H1 (cell line): ENCODE data around the gene LY6G5C. TPM values are rescaled to one million over a fixed set of nuclear protein-coding genes. Genes with fewer than 3 reads are reported as not detected.

Experiments used
- CTCF ChIA-PET: fragments of 300-600 bp; sonication (Branson Sonifier 250); formaldehyde crosslinking; loops from one replicate; lab custom pipeline; 2021; ENCODE audit not compliant: partially characterized antibody; lab: Charles Lee
- POLR2A ChIA-PET: fragments of 300-600 bp; sonication (Branson Sonifier 250); formaldehyde crosslinking; loops from one replicate; lab custom pipeline; 2021; ENCODE audit warnings: inconsistent platforms; ENCODE audit not compliant: partially characterized antibody; lab: Charles Lee
- DNase-seq, 2 experiments: peaks; one replicate each; pipeline versions ENCODE4 v3.0.0 to v3.0.0-alpha.2; 2010 to 2022; ENCODE audit warnings: low spot score in 2 of 2, low read depth in 1 of 2, mixed read lengths in 1 of 2
- FAIRE-seq: peaks from 2 replicates; lab custom pipeline; 2011; peaks lifted over from hg19 to GRCh38; lab: Jason Lieb, UNC
- H2AFZ ChIP-seq: 2 replicates; pipeline ENCODE4 v1.8.1; 2012; ENCODE audit warnings: low read length, inconsistent platforms
- H2AK5ac ChIP-seq: 2 replicates; pipeline ENCODE4 v1.6.1; 2013; ENCODE audit warnings: low read depth, low read length
- H2BK120ac ChIP-seq: replicated peaks from 2 replicates; pipeline ENCODE3; 2013; ENCODE audit warnings: low read depth, low read length, inconsistent platforms
- H2BK12ac ChIP-seq: 2 replicates; pipeline ENCODE4 v1.6.1; 2013; ENCODE audit warnings: low read depth, low read length
- H2BK15ac ChIP-seq: 2 replicates; pipeline ENCODE4 v1.6.1; 2013; ENCODE audit warnings: low read length
- H2BK20ac ChIP-seq: 2 replicates; pipeline ENCODE4 v1.6.1; 2013; ENCODE audit warnings: low read length
- H2BK5ac ChIP-seq: 2 replicates; pipeline ENCODE4 v1.6.1; 2013; ENCODE audit warnings: low read depth, low read length
- H3K14ac ChIP-seq: 2 replicates; pipeline ENCODE4 v1.6.1; 2013; ENCODE audit warnings: inconsistent platforms; ENCODE audit not compliant: insufficient read length
- H3K18ac ChIP-seq: 2 replicates; pipeline ENCODE4 v1.6.1; 2013; ENCODE audit warnings: low read length; ENCODE audit errors: extremely low read depth
- H3K23ac ChIP-seq: 2 replicates; pipeline ENCODE4 v1.6.1; 2013; ENCODE audit warnings: inconsistent platforms; ENCODE audit not compliant: insufficient read length
- H3K23me2 ChIP-seq: 2 replicates; pipeline ENCODE4 v1.6.1; 2013; ENCODE audit warnings: low read depth, low read length
- H3K27ac ChIP-seq: 2 replicates; pipeline ENCODE4 v1.6.1; 2011; ENCODE audit warnings: low read depth, low read length, inconsistent platforms
- H3K27me3 ChIP-seq, 4 experiments: replicated peaks in 1 of 4; 1 replicate in 1 of 4; 2 replicates in 3 of 4; pipeline versions ENCODE4 v1.6.1 to v1.8.1; 2011 to 2013; ENCODE audit warnings: low read length in 3 of 4, mild to moderate bottlenecking in 3 of 4, inconsistent platforms in 2 of 4, mixed read lengths in 2 of 4, moderate library complexity in 1 of 4; ENCODE audit not compliant: control insufficient read depth in 3 of 4, insufficient read depth in 3 of 4; ENCODE audit errors: extremely low read depth in 1 of 4
- H3K36me3 ChIP-seq, 4 experiments: 2 replicates each; pipeline versions ENCODE4 v1.6.1 to v1.8.1; 2011 to 2013; ENCODE audit warnings: mild to moderate bottlenecking in 4 of 4, low read length in 3 of 4, moderate library complexity in 2 of 4, control low read depth in 1 of 4, inconsistent platforms in 1 of 4; ENCODE audit not compliant: insufficient read depth in 4 of 4, control insufficient read depth in 2 of 4
- H3K4ac ChIP-seq: replicated peaks from 2 replicates; pipeline ENCODE3; 2013; ENCODE audit warnings: low read length, low read depth, mixed read lengths, inconsistent platforms; ENCODE audit not compliant: insufficient read length
- H3K4me1 ChIP-seq, 4 experiments: replicated peaks in 1 of 4; 1 replicate in 1 of 4; 2 replicates in 3 of 4; pipeline versions ENCODE4 v1.6.1 to v1.8.1; 2011 to 2013; ENCODE audit warnings: low read length in 3 of 4, inconsistent platforms in 2 of 4, mixed read lengths in 1 of 4; ENCODE audit not compliant: insufficient read depth in 4 of 4, control insufficient read depth in 3 of 4
- H3K4me2 ChIP-seq, 2 experiments: 2 replicates each; pipeline versions ENCODE4 v1.6.1 to v1.8.1; 2011 to 2013; ENCODE audit warnings: low read depth in 2 of 2, low read length in 2 of 2, control low read depth in 1 of 2, inconsistent platforms in 1 of 2, mild to moderate bottlenecking in 1 of 2; ENCODE audit not compliant: insufficient read depth in 1 of 2
- H3K4me3 ChIP-seq, 4 experiments: fragments of 200-600, 300-600 bp in 1 of 4; sonication (generic), shearing (Covaris generic), sonication (Bioruptor Twin) in 1 of 4; 2 replicates each; pipeline versions ENCODE4 v1.5.1 to v1.8.1; 2011 to 2016; ENCODE audit warnings: low read length in 4 of 4, low read depth in 3 of 4, control low read depth in 2 of 4, inconsistent platforms in 2 of 4, mild to moderate bottlenecking in 2 of 4, mixed read lengths in 1 of 4, moderate library complexity in 1 of 4; ENCODE audit not compliant: insufficient read depth in 2 of 4; ENCODE audit errors: extremely low read depth in 1 of 4
- H3K56ac ChIP-seq: replicated peaks from 2 replicates; pipeline ENCODE3; 2013; ENCODE audit warnings: low read depth, mild to moderate bottlenecking, mixed read lengths, low read length, inconsistent platforms; ENCODE audit not compliant: insufficient read length
- H3K79me1 ChIP-seq: 2 replicates; pipeline ENCODE4 v1.6.1; 2013; ENCODE audit warnings: low read depth, low read length, control low read depth
- H3K79me2 ChIP-seq, 2 experiments: 2 replicates each; pipeline versions ENCODE4 v1.6.1 to v1.8.1; 2012 to 2013; ENCODE audit warnings: low read length in 2 of 2, mild to moderate bottlenecking in 2 of 2, inconsistent platforms in 1 of 2; ENCODE audit not compliant: insufficient read depth in 2 of 2, control insufficient read depth in 1 of 2
- H3K9ac ChIP-seq, 4 experiments: replicated peaks in 1 of 4; 1 replicate in 1 of 4; 2 replicates in 3 of 4; pipeline versions ENCODE4 v1.6.1 to v1.8.1; 2011 to 2013; ENCODE audit warnings: low read depth in 3 of 4, low read length in 3 of 4, control low read depth in 2 of 4, mild to moderate bottlenecking in 2 of 4, moderate library complexity in 2 of 4, inconsistent platforms in 1 of 4; ENCODE audit errors: extremely low read depth in 1 of 4
- H3K9me3 ChIP-seq, 2 experiments: 2 replicates each; pipeline versions ENCODE4 v1.6.1 to v1.8.1; 2012 to 2013; ENCODE audit warnings: mild to moderate bottlenecking in 2 of 2, moderate library complexity in 2 of 2, control low read depth in 1 of 2, inconsistent platforms in 1 of 2, low read depth in 1 of 2, low read length in 1 of 2, mixed read lengths in 1 of 2; ENCODE audit not compliant: insufficient read depth in 2 of 2
- H4K20me1 ChIP-seq, 2 experiments: replicated peaks in 1 of 2; 2 replicates each; pipeline versions ENCODE3 to v1.8.1; 2011 to 2013; ENCODE audit warnings: inconsistent platforms in 2 of 2, low read length in 2 of 2, mild to moderate bottlenecking in 1 of 2; ENCODE audit not compliant: insufficient read depth in 2 of 2, control insufficient read depth in 1 of 2
- H4K5ac ChIP-seq: 2 replicates; pipeline ENCODE4 v1.6.1; 2013; ENCODE audit warnings: low read length, low read depth, mixed read lengths, inconsistent platforms; ENCODE audit not compliant: insufficient read length
- H4K8ac ChIP-seq: 2 replicates; pipeline ENCODE4 v1.8.0; 2013; ENCODE audit warnings: mild to moderate bottlenecking, moderate library complexity, low read length, inconsistent platforms; ENCODE audit not compliant: insufficient read depth; ENCODE audit errors: extremely low read depth
- H4K91ac ChIP-seq: replicated peaks from 2 replicates; pipeline ENCODE3; 2013; ENCODE audit warnings: low read length, mixed read lengths, inconsistent platforms; ENCODE audit not compliant: insufficient read length
- ASH2L ChIP-seq: fragments of 200-600, 300-600 bp; sonication (generic); IDR thresholded peaks from one replicate; pipeline ENCODE4 v1.7.1; 2017; ENCODE audit warnings: low read length
- BRCA1 ChIP-seq: IDR thresholded peaks from 2 replicates; pipeline ENCODE4 v1.6.1; 2012; ENCODE audit warnings: low read depth, low read length, improper control_type of control experiment
- CEBPB ChIP-seq: IDR thresholded peaks from 2 replicates; pipeline ENCODE4 v1.6.1; 2012; ENCODE audit warnings: low read depth, low read length
- CREB1 ChIP-seq: IDR thresholded peaks from 2 replicates; pipeline ENCODE4 v1.6.1; 2012; ENCODE audit warnings: inconsistent platforms
- HDAC6 ChIP-seq: IDR thresholded peaks from one replicate; pipeline ENCODE4 v1.7.1; 2012; ENCODE audit warnings: low read depth, mild to moderate bottlenecking, inconsistent platforms, low read length, moderate library complexity
- KDM1A ChIP-seq: fragments of 200-600, 300-600 bp; sonication (generic); IDR thresholded peaks from 2 replicates; pipeline ENCODE4 v1.7.1; 2016; ENCODE audit warnings: mild to moderate bottlenecking, low read length, borderline replicate concordance
- POLR2AphosphoS5 ChIP-seq: IDR thresholded peaks from 2 replicates; pipeline ENCODE4 v1.6.1; 2011; ENCODE audit warnings: low read depth, low read length
- POU5F1 ChIP-seq: IDR thresholded peaks from 2 replicates; pipeline ENCODE4 v1.6.1; 2011; ENCODE audit warnings: low read depth, mild to moderate bottlenecking, low read length, moderate library complexity
- SP1 ChIP-seq: IDR thresholded peaks from 2 replicates; pipeline ENCODE4 v1.6.1; 2011; ENCODE audit warnings: low read depth, low read length
- YY1 ChIP-seq: IDR thresholded peaks from 2 replicates; pipeline ENCODE4 v1.6.1; 2011; ENCODE audit warnings: low read depth, mild to moderate bottlenecking, low read length
- WGBS, 2 experiments: shearing (Covaris generic) in 1 of 2; methylation state at CpG; one replicate each; pipeline versions ENCODE4 v1.1.6 to v1.1.7; 2013 to 2015; ENCODE audit warnings: low lambda C conversion rate in 2 of 2, mixed read lengths in 2 of 2, inconsistent platforms in 1 of 2, low coverage in 1 of 2, missing lambda C conversion rate in 1 of 2; ENCODE audit not compliant: insufficient replicate concordance in 2 of 2, insufficient coverage in 1 of 2, insufficient read length in 1 of 2; ENCODE audit errors: extremely low coverage in 1 of 2, missing lambda C conversion rate in 1 of 2; 5-methylcytosine and 5-hydroxymethylcytosine counted together
- polyA plus RNA-seq, 7 experiments: library from polyadenylated mRNA; depleted of rRNA in 3 of 7; stranded (reverse) in 5 of 7; unstranded in 2 of 7; fragments of >200 nt in 5 of 7; fragments of 200-250 nt in 2 of 7; gene quantifications; 1 replicate in 5 of 7; 2 replicates in 1 of 7; 4 replicates in 1 of 7; pipeline versions ENCODE4 v1.2.1 to v1.2.3, GENCODE V29; 2011 to 2013; ENCODE audit warnings: missing spikeins in 2 of 7, mixed read lengths in 2 of 7
- total RNA-seq: library from RNA; stranded (reverse); fragmentation: NEBNext Ultra II Directional; extraction: Animal tissue kit (Norgen Biotek cat#: 25700); gene quantifications from 2 replicates; pipeline ENCODE4 v1.2.1, GENCODE V29; 2021

Gene LY6G5C
- total and polyA plus RNA-seq, 2 of the 8 experiments (the other 6 are each of a cell fraction or from before 2014, with no cell fraction given) = 1.1 to 1.8 TPM

GRCh38 chr6:31687321-31687720, 6.5 kb upstream of the LY6G5C start:
- no peak overlapping the region for H2BK120ac ChIP-seq
- CTCF ChIA-PET = interaction anchor here (0.8 to 5.8 kb wide), 8 partner anchors 12 to 181 kb away, joined by 3 to 26 read pairs (median 6); partner anchors contain the start of genes DDAH2 and LY6G5B
- POLR2A ChIA-PET = interaction anchor here (0.8 to 6.6 kb wide), 4 partner anchors 24 to 140 kb away, joined by 3 to 33 read pairs (median 4); partner anchors contain the start of genes BAG6 and HSPA1B
- no peak overlapping the region for H3K4ac ChIP-seq
- H2BK12ac ChIP-seq = no peak overlapping the region
- peaks cover 0 to 1% (median 1%) of the 10 kb centered on the region in 4 experiments; a peak in 3 of 7 replicates for H3K27me3 ChIP-seq
- WGBS, 2 experiments = 89% methylated on average over 8 of the region's 8 CpGs; no CpG with 5 or more reads in 1 of the 2 experiments
- no peak overlapping the region for H2BK5ac ChIP-seq
- TF ChIP-seq HDAC6 (no peak), POLR2AphosphoS5 (no peak), CEBPB (no peak), POU5F1 (no peak), ASH2L (no peak), YY1 (no peak), KDM1A (no peak), SP1 (no peak), BRCA1 (no peak), CREB1 (no peak)
- no peak overlapping the region for H2BK20ac ChIP-seq
- no peak overlapping the region for H3K4me2 ChIP-seq
- H3K9me3 ChIP-seq = no peaks in the 10 kb centered on the region
- H3K9ac ChIP-seq = no peak overlapping the region
- no peak overlapping the region for H2AK5ac ChIP-seq
- H3K4me3 ChIP-seq = no peak overlapping the region
- H2AFZ ChIP-seq = no peak overlapping the region
- peaks cover 5% of the 10 kb centered on the region; the same call in 1 of the 2 replicates for H3K23me2 ChIP-seq
- no peak overlapping the region for H3K56ac ChIP-seq
- DNase-seq (no peak), FAIRE-seq (no peak)
- no peaks in the 10 kb centered on the region for H4K20me1 ChIP-seq
- H4K8ac ChIP-seq = no peak overlapping the region
- no peak overlapping the region for H4K5ac ChIP-seq
- H3K14ac ChIP-seq = no peak overlapping the region
- no peak overlapping the region for H4K91ac ChIP-seq
- H3K79me1 ChIP-seq = no peaks in the 10 kb centered on the region
- H3K4me1 ChIP-seq = peaks cover 0 to 5% (median 4%) of the 10 kb centered on the region in 4 experiments; a peak in 5 of 7 replicates
- H3K23ac ChIP-seq = no peak overlapping the region
- no peak overlapping the region for H3K18ac ChIP-seq
- no peak overlapping the region for H2BK15ac ChIP-seq
- no peak overlapping the region for H3K27ac ChIP-seq
- H3K79me2 ChIP-seq = no peaks in the 10 kb centered on the region
- peaks cover 3 to 23% (median 16%) of the 10 kb centered on the region in 4 experiments; a peak in 5 of 8 replicates for H3K36me3 ChIP-seq
